HCT116 (cell line): Measurements from ENCODE around the gene RXFP3.

Experiments
- CTCF ChIP-seq, 3 experiments: fragments of 200-600 bp in 1 of 3; sonication (generic) in 1 of 3; IDR thresholded peaks in 2 of 3; conservative IDR thresholded peaks in 1 of 3; 2 replicates each; pipeline ENCODE4 v1.5.1; 2012 to 2017; ENCODE audit warnings: low read depth in 2 of 3, low read length in 2 of 3, antibody characterized with exemption in 1 of 3, borderline replicate concordance in 1 of 3, control low read depth in 1 of 3, mild to moderate bottlenecking in 1 of 3, mixed read lengths in 1 of 3, mixed run types in 1 of 3, moderate library complexity in 1 of 3; ENCODE audit not compliant: insufficient read depth in 1 of 3
- EGR1 ChIP-seq: IDR thresholded peaks from 2 replicates; pipeline ENCODE4 v1.6.1; 2012; ENCODE audit warnings: low read depth
- FOSL1 ChIP-seq: IDR thresholded peaks from 2 replicates; pipeline ENCODE4 v1.6.1; 2012; ENCODE audit warnings: low read depth
- POLR2AphosphoS5 ChIP-seq: IDR thresholded peaks from 2 replicates; pipeline ENCODE4 v1.6.1; 2011; ENCODE audit warnings: mild to moderate bottlenecking, low read depth, low read length, moderate library complexity
- SRF ChIP-seq: IDR thresholded peaks from 2 replicates; pipeline ENCODE4 v1.6.1; 2012; ENCODE audit warnings: low read depth
- ZBTB33 ChIP-seq: IDR thresholded peaks from 2 replicates; pipeline ENCODE4 v1.6.1; 2011; ENCODE audit warnings: mild to moderate bottlenecking, low read length, moderate library complexity; ENCODE audit not compliant: insufficient replicate concordance; ENCODE audit errors: extremely low read depth
- ZFX ChIP-seq: fragments of 450-650 bp; IDR thresholded peaks from 2 replicates; pipeline ENCODE4 v1.6.1; 2017

- TF ChIP-seq SRF (no peak), ZBTB33 (no peak), ZFX (no peak), POLR2AphosphoS5 (no peak), CTCF (IDR thresholded peaks at IDR 0.05 in 2 of 3, conservative IDR thresholded peaks at IDR 0.05 in 1 of 3; ENCODE audit: borderline replicate concordance in 1 of 3, insufficient read depth in 1 of 3, low read depth in 2 of 3, low read length in 2 of 3) (no peak), FOSL1 (no peak), EGR1 (no peak)
These were observed 45.8 kb upstream of the RXFP3 start for GRCh38 chr5:33890131-33891032.
